Muscle of leg (tissue), 11 donors: ENCODE measurements around the gene TRIM9. TPM values are rescaled to one million over a fixed set of nuclear protein-coding genes. Genes with fewer than 3 reads are reported as not detected.

ENCODE experiments used
- DNase-seq: peaks from one replicate; pipeline ENCODE4 v3.0.0; 2013
- H3K27ac ChIP-seq: one replicate; pipeline ENCODE4 v1.5.1; 2013; ENCODE audit warnings: mild to moderate bottlenecking, low read length, control low read depth
- H3K27me3 ChIP-seq: one replicate; pipeline ENCODE4 v1.6.1; 2013; ENCODE audit warnings: low read length; ENCODE audit not compliant: control insufficient read depth, insufficient read depth
- H3K36me3 ChIP-seq: one replicate; pipeline ENCODE4 v1.6.1; 2013; ENCODE audit warnings: low read length; ENCODE audit not compliant: control insufficient read depth, insufficient read depth
- H3K4me1 ChIP-seq: one replicate; pipeline ENCODE4 v1.6.1; 2013; ENCODE audit warnings: low read length; ENCODE audit not compliant: control insufficient read depth, insufficient read depth
- H3K4me3 ChIP-seq: one replicate; pipeline ENCODE4 v1.5.1; 2013; ENCODE audit warnings: low read length, control low read depth
- H3K9me3 ChIP-seq: replicated peaks from 2 replicates; pipeline ENCODE4 v1.6.1; 2013; ENCODE audit warnings: low read depth, low read length; ENCODE audit not compliant: control insufficient read depth
- WGBS: methylation state at CpG from one replicate; pipeline ENCODE4 v1.1.5; 2013; ENCODE audit warnings: missing lambda C conversion rate; ENCODE audit not compliant: insufficient coverage; 5-methylcytosine and 5-hydroxymethylcytosine counted together
- polyA plus RNA-seq, 8 donors: library from polyadenylated mRNA; unstranded; fragments of 120-200 nt; gene quantifications; one replicate each; pipeline versions ENCODE4 v1.2.1 to v1.2.3, GENCODE V29; 2013; ENCODE audit warnings: inconsistent platforms in 1 of 8, low replicate concordance in 1 of 8; ENCODE audit not compliant: insufficient read length in 8 of 8, insufficient read depth in 1 of 8
- total RNA-seq: library from RNA; stranded (reverse); fragments of 120-200 nt; gene quantifications from one replicate; pipeline ENCODE4 v1.2.4, GENCODE V29; 2013

The TRIM9 gene
- total and polyA plus RNA-seq, 9 donors = 0.29 to 1.9 (median 1.0) TPM

DNA sequence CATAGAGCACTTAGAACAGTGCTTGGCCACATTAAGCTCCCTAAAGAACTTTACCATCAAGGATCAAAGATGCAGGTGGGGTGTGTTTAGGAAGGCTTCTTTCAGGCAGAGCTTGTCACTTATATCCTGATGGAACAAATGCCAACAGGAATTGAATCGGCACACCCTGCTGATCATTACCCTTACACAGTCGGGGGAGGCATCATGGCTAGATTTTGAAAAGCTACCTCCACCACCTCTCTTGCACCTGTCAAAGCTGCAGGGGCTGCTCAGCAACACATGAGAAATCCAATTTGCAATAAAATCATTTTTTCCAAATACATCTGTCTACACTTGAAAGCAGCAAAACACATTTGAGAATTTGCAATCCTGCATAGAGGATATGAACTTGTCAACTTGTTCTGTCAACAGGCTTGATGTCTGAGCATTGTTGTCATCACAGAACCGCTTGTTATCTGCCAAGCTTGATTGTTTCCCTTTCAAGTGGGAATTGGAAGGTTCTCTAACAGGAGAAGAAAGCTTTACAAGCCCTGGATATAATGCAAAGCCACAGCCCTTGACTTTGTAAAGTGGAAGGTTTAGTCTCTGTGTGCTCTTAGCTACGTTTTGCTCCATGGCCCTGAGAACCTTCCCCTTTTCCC, 24.6 kb upstream of the TRIM9 start:
- Histone ChIP-seq H3K9me3 (no peaks in the 10 kb centered on the region), H3K36me3 (no peaks in the 10 kb centered on the region), H3K27me3 (no peaks in the 10 kb centered on the region), H3K4me1 (no peaks in the 10 kb centered on the region), H3K27ac (no peak overlapping the region), H3K4me3 (no peak overlapping the region)
- 65% methylated on average over 3 of the region's 4 CpGs for WGBS
- DNase-seq = no peak

DNA sequence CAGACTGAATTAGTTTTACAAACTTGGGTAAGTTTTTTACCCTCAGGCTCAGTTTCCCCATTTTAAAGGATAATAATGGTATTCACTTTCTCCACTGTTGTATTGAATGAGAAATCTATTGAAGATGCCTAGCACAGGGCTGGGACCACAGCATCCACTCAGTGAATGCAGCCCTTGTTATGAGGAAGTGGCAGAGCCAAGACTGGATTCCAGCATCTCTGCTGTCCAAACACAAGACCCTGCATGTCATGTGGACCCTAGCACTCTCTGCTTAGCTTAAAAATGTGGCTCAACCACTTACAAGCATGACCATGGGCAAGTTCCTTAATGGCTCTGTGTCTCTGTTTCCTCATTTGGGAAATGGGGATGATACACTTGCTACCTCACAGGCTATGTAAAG, 24.1 kb upstream of the TRIM9 start:
- Histone ChIP-seq H3K36me3 (no peaks in the 10 kb centered on the region), H3K27me3 (no peaks in the 10 kb centered on the region), H3K4me3 (no peak overlapping the region), H3K27ac (no peak overlapping the region), H3K9me3 (no peaks in the 10 kb centered on the region), H3K4me1 (no peaks in the 10 kb centered on the region)
- no peak for DNase-seq

- no peaks in the 10 kb centered on the region for H3K4me1 ChIP-seq
- H3K27me3 ChIP-seq = no peaks in the 10 kb centered on the region
- no CpG with 5 or more reads among the region's 1 CpG for WGBS
- H3K9me3 ChIP-seq = no peaks in the 10 kb centered on the region
- no peak for DNase-seq
- H3K36me3 ChIP-seq = no peaks in the 10 kb centered on the region
- no peak overlapping the region for H3K4me3 ChIP-seq
- no peak overlapping the region for H3K27ac ChIP-seq
Measured at GRCh38 chr14:51117593-51117992, 22.7 kb upstream of the TRIM9 start.

GRCh38 chr14:51116682-51117081, 21.8 kb upstream of the TRIM9 start:
- Histone ChIP-seq H3K27ac (no peak overlapping the region), H3K9me3 (no peaks in the 10 kb centered on the region), H3K4me1 (no peaks in the 10 kb centered on the region), H3K27me3 (no peaks in the 10 kb centered on the region), H3K4me3 (no peak overlapping the region), H3K36me3 (no peaks in the 10 kb centered on the region)
- no CpG with 5 or more reads among the region's 1 CpG for WGBS
- DNase-seq = no peak

GRCh38 chr14:51109651-51110050, 14.7 kb upstream of the TRIM9 start:
- no peaks in the 10 kb centered on the region for H3K27me3 ChIP-seq
- H3K36me3 ChIP-seq = no peaks in the 10 kb centered on the region
- no CpG with 5 or more reads among the region's 3 CpGs for WGBS

GRCh38 chr14:51107801-51108200, 12.9 kb upstream of the TRIM9 start:
- Histone ChIP-seq H3K9me3 (no peaks in the 10 kb centered on the region), H3K4me3 (no peak overlapping the region), H3K4me1 (no peaks in the 10 kb centered on the region), H3K36me3 (no peaks in the 10 kb centered on the region), H3K27me3 (peaks cover 4% of the 10 kb centered on the region), H3K27ac (no peak overlapping the region)
- DNase-seq = no peak
- WGBS = no CpG with 5 or more reads among the region's 1 CpG

More at GRCh38 chr14:51109651-51110050, 14.7 kb upstream of the TRIM9 start:
- no peak overlapping the region for H3K4me3 ChIP-seq
- H3K9me3 ChIP-seq = no peaks in the 10 kb centered on the region
- no peak for DNase-seq
- no peaks in the 10 kb centered on the region for H3K4me1 ChIP-seq
- no peak overlapping the region for H3K27ac ChIP-seq

- DNase-seq = no peak
- peaks cover 9% of the 10 kb centered on the region for H3K27me3 ChIP-seq
- H3K36me3 ChIP-seq = no peaks in the 10 kb centered on the region
- H3K4me1 ChIP-seq = no peaks in the 10 kb centered on the region
- H3K4me3 ChIP-seq = no peak overlapping the region
- H3K27ac ChIP-seq = no peak overlapping the region
- no peaks in the 10 kb centered on the region for H3K9me3 ChIP-seq
Measured at GRCh38 chr14:51104467-51104866, 9.6 kb upstream of the TRIM9 start.

GRCh38 chr14:51097287-51097686, 2.4 kb upstream of the TRIM9 start:
- Histone ChIP-seq H3K27ac (no peak overlapping the region), H3K4me1 (peaks cover 26% of the 10 kb centered on the region), H3K36me3 (no peaks in the 10 kb centered on the region), H3K9me3 (no peaks in the 10 kb centered on the region), H3K4me3 (no peak overlapping the region), H3K27me3 (peaks cover 51% of the 10 kb centered on the region)
- WGBS = no CpG with 5 or more reads among the region's 1 CpG
- DNase-seq = no peak

DNA sequence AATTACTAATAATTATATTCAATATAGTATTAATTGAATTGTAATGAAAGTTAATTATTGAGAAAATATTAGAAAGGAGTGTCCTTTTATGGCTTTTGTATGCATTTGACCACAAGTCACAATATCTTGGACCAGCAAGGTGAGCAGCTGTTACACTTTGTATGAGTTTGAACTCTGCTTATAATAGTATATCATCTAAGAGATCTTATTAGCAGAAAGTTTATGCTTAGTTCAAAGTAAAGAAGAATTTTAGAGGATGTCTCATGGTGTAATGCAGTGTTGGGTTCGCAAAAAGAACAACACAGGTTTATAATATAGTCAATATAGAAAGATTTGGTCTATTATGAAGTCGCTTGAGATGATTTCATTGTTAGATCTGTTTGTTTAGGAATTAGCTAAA, 2.0 kb upstream of the TRIM9 start:
- H3K4me3 ChIP-seq = no peak overlapping the region
- H3K27ac ChIP-seq = no peak overlapping the region
- no peaks in the 10 kb centered on the region for H3K9me3 ChIP-seq
- peaks cover 52% of the 10 kb centered on the region for H3K27me3 ChIP-seq
- WGBS = no CpG with 5 or more reads among the region's 2 CpGs
- DNase-seq = no peak
- no peaks in the 10 kb centered on the region for H3K36me3 ChIP-seq
- peaks cover 26% of the 10 kb centered on the region for H3K4me1 ChIP-seq

DNA sequence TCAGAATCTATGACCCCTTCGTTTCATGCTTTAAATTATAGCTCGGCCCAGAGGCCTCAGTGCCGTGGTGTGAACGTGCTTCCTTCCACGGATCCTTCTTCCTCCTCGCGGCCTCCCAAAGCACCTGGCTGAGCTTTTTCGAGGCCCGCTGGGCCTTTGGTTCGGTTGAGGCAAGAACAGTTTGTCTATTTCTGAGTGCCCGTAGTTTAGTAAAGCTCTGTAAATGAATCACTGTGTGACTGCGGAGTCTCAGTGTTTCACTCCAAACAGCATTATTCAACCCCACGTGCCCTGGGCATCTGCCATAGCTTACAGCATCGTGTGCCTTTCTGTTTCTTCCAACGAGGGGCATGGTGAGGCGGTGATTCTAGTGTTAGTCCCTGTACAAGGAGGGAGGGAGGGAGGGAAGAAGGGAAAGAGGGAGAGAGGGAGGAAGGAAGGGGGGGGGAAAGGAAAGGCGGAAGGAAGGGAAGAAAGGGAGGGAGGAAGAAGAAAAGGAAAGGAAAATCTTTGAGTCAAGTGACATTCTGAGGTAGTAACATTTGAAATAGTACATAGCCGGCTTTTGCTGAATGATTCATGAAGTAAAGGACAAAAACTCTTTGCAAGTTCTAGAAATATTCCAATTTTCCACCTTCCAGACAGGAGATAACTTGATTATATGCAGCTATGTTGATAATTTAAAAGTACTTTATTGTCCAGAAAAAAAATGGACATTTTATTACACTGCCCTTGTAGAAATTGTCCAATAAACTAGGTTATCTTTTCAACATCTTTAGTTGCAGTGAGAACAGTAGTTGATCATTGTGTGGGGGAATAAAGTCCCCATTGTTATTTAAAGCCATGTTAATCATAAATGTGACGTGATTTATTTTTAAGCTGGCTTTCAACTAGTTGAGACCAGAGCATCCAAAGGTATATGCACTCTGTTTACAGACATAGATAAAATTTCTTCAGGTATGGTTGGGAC, 1.2 kb upstream of the TRIM9 start:
- peaks cover 48% of the 10 kb centered on the region for H3K27me3 ChIP-seq
- no peaks in the 10 kb centered on the region for H3K36me3 ChIP-seq
- H3K9me3 ChIP-seq = no peaks in the 10 kb centered on the region
- H3K27ac ChIP-seq = no peak overlapping the region
- H3K4me3 ChIP-seq = peak overlapping the region; percentile 59
- peak; percentile 31 for DNase-seq
- 17% methylated on average over 6 of the region's 19 CpGs for WGBS
- H3K4me1 ChIP-seq = peaks cover 26% of the 10 kb centered on the region
